Activated CD4-positive, alpha-beta T cell treated with anti-CD3 and anti-CD28 coated beads, Interleukin-2, amount 50 U/mL, for 24 hours (primary cell): ENCODE measurements around the gene RNF13.
"Not testable (repeated sequence)": the region's sequence is repeated elsewhere in the genome, so short reads cannot be mapped to it uniquely, and the experiment has no call there.

Experiments used
- DNase-seq, 2 donors: peaks; one replicate each; pipeline ENCODE4 v3.0.0-alpha.2; 2020; ENCODE audit warnings: low read depth in 1 of 2, low spot score in 1 of 2

Gene RNF13

GRCh38 chr3:149954812-149955211, 141.8 kb downstream of the RNF13 start:
- no peak for DNase-seq

- no peak for DNase-seq
Measured at GRCh38 chr3:149955449-149955848, 142.4 kb downstream of the RNF13 start.

- DNase-seq = no peak
Measured at GRCh38 chr3:149957361-149958125, 144.5 kb downstream of the RNF13 start.

GRCh38 chr3:149958171-149958796, 145.3 kb downstream of the RNF13 start:
- DNase-seq = no peak

- no peak for DNase-seq
Measured at GRCh38 chr3:149959443-149959842, 146.4 kb downstream of the RNF13 start.

- DNase-seq = no peak
Measured at GRCh38 chr3:149963485-149963884, 150.5 kb downstream of the RNF13 start.

GRCh38 chr3:149964291-149964690, 151.3 kb downstream of the RNF13 start:
- no peak for DNase-seq

GRCh38 chr3:149965278-149965677, 152.3 kb downstream of the RNF13 start:
- DNase-seq = no peak

- DNase-seq = no peak
Measured at GRCh38 chr3:149967086-149967685, 154.2 kb downstream of the RNF13 start.

GRCh38 chr3:149968216-149968615, 155.2 kb downstream of the RNF13 start:
- no peak for DNase-seq

- no peak for DNase-seq
Measured at GRCh38 chr3:149969110-149969939, 156.3 kb downstream of the RNF13 start.

- peak; percentile 36 to 49 for DNase-seq
Measured at GRCh38 chr3:149969940-149970715, 157.1 kb downstream of the RNF13 start.

GRCh38 chr3:149970716-149971402, 157.8 kb downstream of the RNF13 start, which contains the start of gene PFN2:
PFN2 (minus strand) TSS chr3:149970895; CDS start chr3:149970856, 39 bp downstream.
- peak; percentile 19 to 21 for DNase-seq

GRCh38 chr3:149971403-149972075, 158.5 kb downstream of the RNF13 start:
- DNase-seq = peak; percentile 7 to 12

- no peak for DNase-seq
Measured at GRCh38 chr3:149975919-149976318, 162.9 kb downstream of the RNF13 start.

GRCh38 chr3:149977386-149977785, 164.4 kb downstream of the RNF13 start:
- DNase-seq = no peak

- not testable (repeated sequence) for DNase-seq
Measured at GRCh38 chr3:149981979-149982378, 169.0 kb downstream of the RNF13 start.

- DNase-seq = not testable (repeated sequence)
Measured at GRCh38 chr3:149983053-149983452, 170.0 kb downstream of the RNF13 start.

- DNase-seq = no peak
Measured at GRCh38 chr3:149983628-149984027, 170.6 kb downstream of the RNF13 start.
